DND-41 (cell line): ENCODE data around the gene RGS14.

ENCODE experiments used
- ATAC-seq: fragments of 200-7000 bp; cut with Tn5 transposase; 3 replicates; pipeline ENCODE4 v1.9.1; 2021; ENCODE audit warnings: low read depth; ENCODE audit not compliant: insufficient read depth
- DNase-seq: peaks from one replicate; pipeline ENCODE4 v3.0.0-alpha.2; 2020
- H2AFZ ChIP-seq: 2 replicates; pipeline ENCODE4 v1.6.0; 2012; ENCODE audit warnings: low read depth, low read length
- H3K27ac ChIP-seq: 2 replicates; pipeline ENCODE4 v1.5.1; 2012; ENCODE audit warnings: low read length, inconsistent platforms
- H3K27me3 ChIP-seq: fragments of 200-600 bp; sonication (generic); 2 replicates; pipeline ENCODE4 v1.6.0; 2012; ENCODE audit warnings: low read length, mild to moderate bottlenecking, inconsistent platforms; ENCODE audit not compliant: insufficient read depth, poor library complexity
- H3K36me3 ChIP-seq: 2 replicates; pipeline ENCODE4 v1.5.1; 2012; ENCODE audit warnings: low read length, inconsistent platforms; ENCODE audit not compliant: insufficient read depth
- H3K4me1 ChIP-seq: 2 replicates; pipeline ENCODE4 v1.5.1; 2012; ENCODE audit warnings: mild to moderate bottlenecking, low read length; ENCODE audit not compliant: insufficient read depth
- H3K4me2 ChIP-seq: 2 replicates; pipeline ENCODE4 v1.6.0; 2012; ENCODE audit warnings: mild to moderate bottlenecking, moderate library complexity, low read length, inconsistent platforms; ENCODE audit not compliant: insufficient read depth
- H3K4me3 ChIP-seq, 2 experiments: fragments of 200-600 bp in 1 of 2; shearing (Covaris generic) in 1 of 2; 2 replicates each; pipeline ENCODE4 v1.5.1; 2012 to 2016; ENCODE audit warnings: inconsistent platforms in 2 of 2, low read length in 2 of 2, mild to moderate bottlenecking in 2 of 2, low read depth in 1 of 2, moderate library complexity in 1 of 2
- H3K79me2 ChIP-seq: 2 replicates; pipeline ENCODE4 v1.6.0; 2012; ENCODE audit warnings: low read length, inconsistent platforms; ENCODE audit not compliant: insufficient read depth
- H3K9ac ChIP-seq: 2 replicates; pipeline ENCODE4 v1.6.0; 2012; ENCODE audit warnings: low read depth, mild to moderate bottlenecking, inconsistent platforms, low read length, moderate library complexity
- H3K9me3 ChIP-seq: 2 replicates; pipeline ENCODE4 v1.5.1; 2012; ENCODE audit warnings: low read length, moderate library complexity, mild to moderate bottlenecking, inconsistent platforms; ENCODE audit not compliant: insufficient read depth, severe bottlenecking
- H4K20me1 ChIP-seq: 2 replicates; pipeline ENCODE4 v1.6.0; 2012; ENCODE audit warnings: low read length; ENCODE audit not compliant: insufficient read depth
- EZH2 ChIP-seq: IDR thresholded peaks from 3 replicates; pipeline ENCODE4 v1.6.1; 2012; ENCODE audit warnings: borderline replicate concordance, low read depth, mild to moderate bottlenecking, moderate library complexity, low read length, inconsistent platforms; ENCODE audit not compliant: severe bottlenecking
- TF ChIP-seq, protein P1 (sequence below): IDR thresholded peaks from 2 replicates; pipeline ENCODE4 v1.5.1; 2012; ENCODE audit warnings: borderline replicate concordance, low read length, moderate library complexity, mild to moderate bottlenecking; ENCODE audit not compliant: poor library complexity, severe bottlenecking; ENCODE audit errors: extremely low read depth

Gene RGS14

DNA sequence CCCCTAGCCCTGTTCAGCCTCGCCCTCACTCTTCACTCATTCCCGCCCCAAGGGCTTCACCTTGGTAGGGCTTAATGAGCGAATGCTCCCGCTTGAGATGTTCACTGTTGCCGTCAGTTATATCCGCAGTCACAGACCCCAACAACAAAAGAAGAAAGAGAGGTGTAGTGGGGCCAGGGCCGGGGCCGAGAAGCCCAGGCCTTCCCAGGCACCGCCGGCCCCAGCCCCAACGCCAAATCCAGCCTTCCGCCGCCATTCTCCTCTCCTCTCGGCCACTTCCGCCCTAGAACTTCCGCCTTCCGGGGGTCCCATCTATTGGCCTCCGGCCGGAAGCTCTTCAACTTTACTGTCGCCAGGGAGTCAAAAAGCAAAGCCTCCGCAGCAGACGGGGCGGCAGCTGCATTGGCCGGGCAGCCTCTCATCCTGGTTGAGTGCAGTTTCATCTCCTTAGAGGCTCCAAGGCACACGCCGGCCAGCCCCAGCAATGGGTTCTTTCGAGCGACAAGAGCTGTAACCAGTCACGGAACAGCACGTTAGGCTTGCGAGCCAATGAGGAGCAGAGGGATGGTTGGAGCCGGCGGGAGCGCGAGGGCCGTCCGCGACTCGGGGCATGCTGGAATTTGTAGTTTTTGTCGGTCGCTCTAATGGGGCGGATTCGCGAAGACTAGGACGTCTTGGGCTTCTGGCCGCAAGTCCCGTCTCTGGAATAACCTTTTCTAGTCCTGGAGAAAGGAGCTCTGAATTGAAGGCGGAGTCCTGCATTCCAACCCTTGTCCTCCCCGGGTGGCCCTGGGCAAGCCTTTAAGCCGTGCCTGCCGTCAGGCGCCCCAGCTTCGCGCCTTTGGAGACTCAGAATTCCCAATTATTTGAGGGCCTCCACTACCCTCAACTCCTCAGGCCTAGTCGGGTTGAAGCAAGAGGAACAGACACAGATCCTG lies 6.1 kb upstream of the RGS14 start, which contains the start of gene LMAN2:
LMAN2 (minus strand) TSS at position 277 of the 938 bp plus-strand sequence; CDS start at position 256, 21 bp downstream.
- TF ChIP-seq EZH2 = no peak
- TF ChIP-seq, protein P1, sequence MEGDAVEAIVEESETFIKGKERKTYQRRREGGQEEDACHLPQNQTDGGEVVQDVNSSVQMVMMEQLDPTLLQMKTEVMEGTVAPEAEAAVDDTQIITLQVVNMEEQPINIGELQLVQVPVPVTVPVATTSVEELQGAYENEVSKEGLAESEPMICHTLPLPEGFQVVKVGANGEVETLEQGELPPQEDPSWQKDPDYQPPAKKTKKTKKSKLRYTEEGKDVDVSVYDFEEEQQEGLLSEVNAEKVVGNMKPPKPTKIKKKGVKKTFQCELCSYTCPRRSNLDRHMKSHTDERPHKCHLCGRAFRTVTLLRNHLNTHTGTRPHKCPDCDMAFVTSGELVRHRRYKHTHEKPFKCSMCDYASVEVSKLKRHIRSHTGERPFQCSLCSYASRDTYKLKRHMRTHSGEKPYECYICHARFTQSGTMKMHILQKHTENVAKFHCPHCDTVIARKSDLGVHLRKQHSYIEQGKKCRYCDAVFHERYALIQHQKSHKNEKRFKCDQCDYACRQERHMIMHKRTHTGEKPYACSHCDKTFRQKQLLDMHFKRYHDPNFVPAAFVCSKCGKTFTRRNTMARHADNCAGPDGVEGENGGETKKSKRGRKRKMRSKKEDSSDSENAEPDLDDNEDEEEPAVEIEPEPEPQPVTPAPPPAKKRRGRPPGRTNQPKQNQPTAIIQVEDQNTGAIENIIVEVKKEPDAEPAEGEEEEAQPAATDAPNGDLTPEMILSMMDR = no peak

GRCh38 chr5:177353093-177353492 lies 4.6 kb upstream of the RGS14 start:
- DNase-seq = no peak
- H3K79me2 ChIP-seq = peaks cover 33% of the 10 kb centered on the region
- peaks cover 49% of the 10 kb centered on the region for H3K4me1 ChIP-seq
- H3K4me2 ChIP-seq = no peak overlapping the region
- no peak overlapping the region for H3K9ac ChIP-seq
- H2AFZ ChIP-seq = no peak overlapping the region
- peaks cover 20% of the 10 kb centered on the region for H3K36me3 ChIP-seq
- no peak overlapping the region for H3K27ac ChIP-seq
- no peaks in the 10 kb centered on the region for H3K9me3 ChIP-seq
- no peaks in the 10 kb centered on the region for H3K27me3 ChIP-seq
- no peak for ATAC-seq
- peaks cover 11% of the 10 kb centered on the region for H4K20me1 ChIP-seq
- no peak overlapping the region for H3K4me3 ChIP-seq
- TF ChIP-seq, protein P1 = no peak
- TF ChIP-seq EZH2 = no peak

More for the DNA sequence above, 6.1 kb upstream of the RGS14 start, which contains the start of gene LMAN2:
- no peaks in the 10 kb centered on the region for H3K9me3 ChIP-seq
- peaks cover 48% of the 10 kb centered on the region for H3K79me2 ChIP-seq
- H3K4me2 ChIP-seq = peak within 1 kb of the TSS; percentile 96
- H3K4me1 ChIP-seq = peaks cover 45% of the 10 kb centered on the region
- H3K4me3 ChIP-seq = peak within 1 kb of the TSS; percentile 75 to 89
- H3K36me3 ChIP-seq = peaks cover 30% of the 10 kb centered on the region
- peak; percentile 99 for ATAC-seq
- H4K20me1 ChIP-seq = peaks cover 16% of the 10 kb centered on the region
- peak within 1 kb of the TSS; percentile 91 for H2AFZ ChIP-seq
- peak within 1 kb of the TSS; percentile 95 for H3K27ac ChIP-seq
- no peaks in the 10 kb centered on the region for H3K27me3 ChIP-seq
- peak; percentile 96 for DNase-seq
- peak within 1 kb of the TSS; percentile 78 for H3K9ac ChIP-seq

DNA sequence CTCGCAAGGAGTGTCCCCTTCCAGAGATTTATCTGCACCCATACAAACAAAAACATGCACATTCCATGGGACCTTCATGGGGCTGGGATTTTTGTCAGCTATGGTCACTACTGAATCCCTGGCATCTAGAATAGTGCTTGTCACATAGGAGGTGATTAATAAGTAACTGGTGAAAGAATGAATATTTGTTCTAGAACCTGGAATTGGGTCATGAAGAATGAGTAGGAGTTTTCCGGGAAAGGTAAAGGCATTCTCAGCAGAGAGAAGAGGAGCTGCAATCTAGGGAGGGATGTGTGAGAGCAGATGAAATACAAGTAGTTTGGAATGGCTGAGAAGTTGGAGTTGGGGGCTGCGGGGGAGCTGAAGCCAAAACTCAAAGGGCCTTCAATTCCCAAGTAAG lies 3.5 kb upstream of the RGS14 start:
- TF ChIP-seq, protein P1 = no peak
- TF ChIP-seq EZH2 = no peak
- Histone ChIP-seq H2AFZ (no peak overlapping the region), H3K27ac (no peak overlapping the region), H3K4me3 (no peak overlapping the region), H3K79me2 (peaks cover 22% of the 10 kb centered on the region), H3K4me1 (peaks cover 50% of the 10 kb centered on the region), H3K36me3 (peaks cover 15% of the 10 kb centered on the region), H3K27me3 (no peaks in the 10 kb centered on the region), H4K20me1 (peaks cover 11% of the 10 kb centered on the region), H3K4me2 (no peak overlapping the region), H3K9me3 (no peaks in the 10 kb centered on the region), H3K9ac (no peak overlapping the region)
- ATAC-seq = no peak
- DNase-seq = no peak
